IMR-90 (cell line): ENCODE results near the gene SPTBN5. TPM values are rescaled to one million over a fixed set of nuclear protein-coding genes. Genes with fewer than 3 reads are reported as not detected.
A peak's percentile ranks its signal among the peaks of the same experiment; 100 is the strongest.

Experiments
- ATAC-seq: fragments of 200-7000 bp; cut with Tn5 transposase; 2 replicates; pipeline ENCODE4 v1.9.1; 2020; ENCODE audit warnings: low read depth, mild to moderate bottlenecking, moderate library complexity
- BruUV-seq: library from RNA; stranded (reverse); fragments of 400-500 nt; replicated peaks from 2 replicates; lab custom pipeline; 2021; lab: Mats Ljungman, UMichigan
- CTCF ChIA-PET: fragments of 300-600 bp; formaldehyde crosslinking; extraction: SDS; loops from one replicate; lab custom pipeline; 2021; ENCODE audit warnings: antibody characterized with exemption; lab: Yijun Ruan, JAX
- POLR2A ChIA-PET: fragments of 300-600 bp; sonication (Branson Sonifier 250); formaldehyde crosslinking; loops from one replicate; lab custom pipeline; 2022; ENCODE audit warnings: antibody characterized with exemption; ENCODE audit not compliant: unreplicated experiment; lab: Charles Lee
- DNase-seq: peaks from one replicate; pipeline ENCODE4 v3.0.0; 2013
- H2AFZ ChIP-seq: replicated peaks from 2 replicates; pipeline ENCODE3; 2013; ENCODE audit warnings: low read length, mild to moderate bottlenecking; ENCODE audit not compliant: poor library complexity
- H2AK5ac ChIP-seq: 2 replicates; pipeline ENCODE4 v1.6.1; 2013; ENCODE audit warnings: low read depth, low read length, inconsistent platforms
- H2AK9ac ChIP-seq: replicated peaks from 2 replicates; pipeline ENCODE3; 2013; ENCODE audit warnings: mild to moderate bottlenecking, low read depth, low read length, moderate library complexity; ENCODE audit not compliant: poor library complexity
- H2BK120ac ChIP-seq: 2 replicates; pipeline ENCODE4 v1.6.1; 2013; ENCODE audit warnings: low read depth, low read length, inconsistent platforms
- H2BK15ac ChIP-seq: 3 replicates; pipeline ENCODE4 v1.6.1; 2013; ENCODE audit warnings: low read depth, low read length, inconsistent platforms
- H2BK20ac ChIP-seq: 2 replicates; pipeline ENCODE4 v1.6.1; 2013; ENCODE audit warnings: low read depth, mild to moderate bottlenecking, inconsistent platforms, low read length, moderate library complexity
- H2BK5ac ChIP-seq: 2 replicates; pipeline ENCODE4 v1.6.1; 2013; ENCODE audit warnings: mild to moderate bottlenecking, low read depth, low read length, inconsistent platforms; ENCODE audit not compliant: poor library complexity, severe bottlenecking
- H3K14ac ChIP-seq: replicated peaks from 2 replicates; pipeline ENCODE4 v1.6.1; 2013; ENCODE audit warnings: low read depth, low read length, inconsistent platforms
- H3K18ac ChIP-seq: 2 replicates; pipeline ENCODE4 v1.6.1; 2013; ENCODE audit warnings: low read depth, low read length, control low read depth
- H3K23ac ChIP-seq: 2 replicates; pipeline ENCODE4 v1.6.1; 2013; ENCODE audit warnings: low read depth, low read length, inconsistent platforms
- H3K27ac ChIP-seq: 2 replicates; pipeline ENCODE4 v1.5.1; 2013; ENCODE audit warnings: mild to moderate bottlenecking, control low read depth, low read length; ENCODE audit not compliant: insufficient read depth
- H3K27me3 ChIP-seq: 2 replicates; pipeline ENCODE4 v1.6.1; 2013; ENCODE audit warnings: low read length; ENCODE audit not compliant: control insufficient read depth, insufficient read depth
- H3K36me3 ChIP-seq: 2 replicates; pipeline ENCODE4 v1.6.1; 2013; ENCODE audit warnings: low read length, mixed read lengths; ENCODE audit not compliant: control insufficient read depth, insufficient read depth
- H3K4ac ChIP-seq: 2 replicates; pipeline ENCODE4 v1.6.1; 2013; ENCODE audit warnings: low read depth, low read length, inconsistent platforms
- H3K4me1 ChIP-seq: 2 replicates; pipeline ENCODE4 v1.6.1; 2013; ENCODE audit warnings: low read length, mixed read lengths; ENCODE audit not compliant: control insufficient read depth, insufficient read depth
- H3K4me2 ChIP-seq: 2 replicates; pipeline ENCODE4 v1.6.1; 2013; ENCODE audit warnings: low read depth, mild to moderate bottlenecking, control low read depth, low read length, moderate library complexity
- H3K4me3 ChIP-seq: 2 replicates; pipeline ENCODE4 v1.5.1; 2013; ENCODE audit warnings: low read depth, mild to moderate bottlenecking, control low read depth, low read length, moderate library complexity; ENCODE audit not compliant: insufficient read depth
- H3K56ac ChIP-seq: 2 replicates; pipeline ENCODE4 v1.6.1; 2013; ENCODE audit warnings: low read length, inconsistent platforms; ENCODE audit not compliant: insufficient read depth; ENCODE audit errors: extremely low read depth
- H3K79me1 ChIP-seq, 2 experiments: 2 replicates each; pipeline ENCODE4 v1.6.1; 2013; ENCODE audit warnings: low read length in 2 of 2, inconsistent platforms in 1 of 2, low read depth in 1 of 2
- H3K9ac ChIP-seq: 2 replicates; pipeline ENCODE4 v1.6.1; 2013; ENCODE audit warnings: low read depth, low read length, control low read depth
- H3K9me1 ChIP-seq: 2 replicates; pipeline ENCODE4 v1.6.1; 2013; ENCODE audit warnings: low read length, inconsistent platforms; ENCODE audit not compliant: insufficient read depth
- H3K9me3 ChIP-seq: 2 replicates; pipeline ENCODE4 v1.6.1; 2013; ENCODE audit warnings: low read length; ENCODE audit not compliant: control insufficient read depth, insufficient read depth
- H4K20me1 ChIP-seq: 2 replicates; pipeline ENCODE4 v1.6.1; 2013; ENCODE audit warnings: low read length, inconsistent platforms; ENCODE audit not compliant: insufficient read depth
- H4K5ac ChIP-seq: 2 replicates; pipeline ENCODE4 v1.6.1; 2013; ENCODE audit warnings: mild to moderate bottlenecking, low read depth, low read length, control low read depth
- H4K8ac ChIP-seq, 2 experiments: 2 replicates each; pipeline ENCODE4 v1.6.1; 2013; ENCODE audit warnings: low read depth in 2 of 2, low read length in 2 of 2, control low read depth in 1 of 2, inconsistent platforms in 1 of 2
- H4K91ac ChIP-seq: 2 replicates; pipeline ENCODE4 v1.6.1; 2013; ENCODE audit warnings: low read depth, low read length, inconsistent platforms; ENCODE audit not compliant: insufficient read depth
- BHLHE40 ChIP-seq: fragments of 150-350 bp; IDR thresholded peaks from 2 replicates; pipeline ENCODE4 v1.6.1; 2016; ENCODE audit warnings: mild to moderate bottlenecking, low read depth, low read length
- CHD1 ChIP-seq: IDR thresholded peaks from 2 replicates; pipeline ENCODE4 v1.6.1; 2012; ENCODE audit warnings: low read depth, low read length, improper control_type of control experiment
- CTCF ChIP-seq: conservative IDR thresholded peaks from 2 replicates; pipeline ENCODE4 v1.5.1; 2012; ENCODE audit warnings: mild to moderate bottlenecking, low read depth, low read length, improper control_type of control experiment
- ELK1 ChIP-seq: fragments of 150-350 bp; IDR thresholded peaks from 2 replicates; pipeline ENCODE4 v1.6.1; 2016; ENCODE audit warnings: low read depth, mild to moderate bottlenecking, low read length, moderate library complexity, borderline replicate concordance
- FOS ChIP-seq: fragments of 150-350 bp; IDR thresholded peaks from 2 replicates; pipeline ENCODE4 v1.6.1; 2016; ENCODE audit warnings: low read depth, low read length
- MXI1 ChIP-seq: IDR thresholded peaks from 2 replicates; pipeline ENCODE4 v1.6.1; 2012; ENCODE audit warnings: low read depth, mild to moderate bottlenecking, low read length, moderate library complexity, borderline replicate concordance
- RAD21 ChIP-seq: IDR thresholded peaks from 2 replicates; pipeline ENCODE4 v1.6.1; 2012; ENCODE audit warnings: low read length, improper control_type of control experiment
- SMC3 ChIP-seq: fragments of 150-350 bp; IDR thresholded peaks from 2 replicates; pipeline ENCODE4 v1.6.1; 2016; ENCODE audit warnings: low read depth, mild to moderate bottlenecking, antibody characterized with exemption, low read length, moderate library complexity
- WGBS, 2 experiments: methylation state at CpG; one replicate each; pipeline versions ENCODE4 v1.1.5 to v1.1.7; 2013; ENCODE audit warnings: missing lambda C conversion rate in 2 of 2; ENCODE audit not compliant: insufficient read length in 1 of 2; ENCODE audit errors: extremely low coverage in 2 of 2; 5-methylcytosine and 5-hydroxymethylcytosine counted together
- dilution Hi-C: fragments of 300-500 bp; cut with HindIII; formaldehyde crosslinking; loops from one replicate; pipeline ENCODE4 v1.14.3; 2018; ENCODE audit warnings: low sequenced_read_pairs; ENCODE audit not compliant: unreplicated experiment
- in situ Hi-C: fragments of 300-500 bp; cut with MboI; formaldehyde crosslinking; loops from 3 replicates; pipeline ENCODE4 v1.14.3; 2019; ENCODE audit warnings: low sequenced_read_pairs, inconsistent platforms, mixed read lengths
- intact Hi-C: fragments of 100-400 bp; cut with micrococcal nuclease; formaldehyde crosslinking; loops from 2 replicates; pipeline ENCODE4 v1.10.0; 2022
- polyA plus RNA-seq, 3 experiments: library from polyadenylated mRNA; depleted of rRNA; stranded (reverse); fragments of >200 nt; gene quantifications; 2 replicates each; pipeline ENCODE4 v1.2.3, GENCODE V29; 2012; ENCODE audit warnings: low replicate concordance in 1 of 3
- total RNA-seq: library from RNA; depleted of rRNA; stranded (reverse); fragments of >200 nt; gene quantifications from 2 replicates; pipeline ENCODE4 v1.2.3, GENCODE V29; 2012

The SPTBN5 gene
- total and polyA plus RNA-seq, 2 of the 4 experiments (the other 2 are of a cell fraction): under 0.01 to 0.38 TPM

- Histone ChIP-seq H3K27ac (no peak overlapping the region), H3K9ac (no peak overlapping the region), H3K56ac (no peak overlapping the region), H2BK15ac (no peak overlapping the region), H3K14ac (no peak overlapping the region), H3K4me2 (no peak overlapping the region), H3K9me3 (no peaks in the 10 kb centered on the region), H4K20me1 (peaks cover 17% of the 10 kb centered on the region), H3K4ac (0 out of 2 replicates have a peak overlapping the region, but pooled peaks have one; percentile 31), H4K91ac (no peak overlapping the region), H4K5ac (no peak overlapping the region), H2AFZ (no peak overlapping the region), H2AK5ac (no peak overlapping the region; the same call in 1 of the 2 replicates), H3K9me1 (peaks cover 31% of the 10 kb centered on the region), H3K27me3 (no peaks in the 10 kb centered on the region), H3K36me3 (no peaks in the 10 kb centered on the region), H2BK120ac (no peak overlapping the region), H2AK9ac (no peak overlapping the region), H3K4me1 (peaks cover 30% of the 10 kb centered on the region), H3K23ac (no peak overlapping the region), H4K8ac (no peak overlapping the region), H3K79me1 (peaks cover 22 to 78% of the 10 kb centered on the region in 2 experiments), H2BK5ac (no peak overlapping the region), H3K18ac (no peak overlapping the region), H3K4me3 (no peak overlapping the region), H2BK20ac (no peak overlapping the region)
- POLR2A ChIA-PET: no interaction called here
- TF ChIP-seq CHD1 (no peak), ELK1 (no peak), CTCF (no peak), BHLHE40 (no peak), MXI1 (no peak), RAD21 (no peak), SMC3 (no peak), FOS (no peak)
- BruUV-seq: no TSS peak
- intact Hi-C loops (no loop called here), dilution Hi-C loops (no loop called here), in situ Hi-C loops (no loop called here)
- DNase-seq (no peak), ATAC-seq (no peak)
- CTCF ChIA-PET: no interaction called here
- WGBS, 2 experiments: 100% methylated on average over 2 of the region's 7 CpGs; no CpG with 5 or more reads in 1 of the 2 experiments
These were observed 31.3 kb upstream of the SPTBN5 start for GRCh38 chr15:41925086-41925608.
